Smooth muscle cell of the umbilical artery (primary cell): Measurements from ENCODE around the gene SLC27A5. TPM values are rescaled to one million over a fixed set of nuclear protein-coding genes. Genes with fewer than 3 reads are reported as not detected.

Experiments used
- total RNA-seq: library from RNA; depleted of rRNA; stranded (reverse); fragments of >200 nt; gene quantifications from 2 replicates; pipeline ENCODE4 v1.2.3, GENCODE V29; 2014

The SLC27A5 gene, protein sequence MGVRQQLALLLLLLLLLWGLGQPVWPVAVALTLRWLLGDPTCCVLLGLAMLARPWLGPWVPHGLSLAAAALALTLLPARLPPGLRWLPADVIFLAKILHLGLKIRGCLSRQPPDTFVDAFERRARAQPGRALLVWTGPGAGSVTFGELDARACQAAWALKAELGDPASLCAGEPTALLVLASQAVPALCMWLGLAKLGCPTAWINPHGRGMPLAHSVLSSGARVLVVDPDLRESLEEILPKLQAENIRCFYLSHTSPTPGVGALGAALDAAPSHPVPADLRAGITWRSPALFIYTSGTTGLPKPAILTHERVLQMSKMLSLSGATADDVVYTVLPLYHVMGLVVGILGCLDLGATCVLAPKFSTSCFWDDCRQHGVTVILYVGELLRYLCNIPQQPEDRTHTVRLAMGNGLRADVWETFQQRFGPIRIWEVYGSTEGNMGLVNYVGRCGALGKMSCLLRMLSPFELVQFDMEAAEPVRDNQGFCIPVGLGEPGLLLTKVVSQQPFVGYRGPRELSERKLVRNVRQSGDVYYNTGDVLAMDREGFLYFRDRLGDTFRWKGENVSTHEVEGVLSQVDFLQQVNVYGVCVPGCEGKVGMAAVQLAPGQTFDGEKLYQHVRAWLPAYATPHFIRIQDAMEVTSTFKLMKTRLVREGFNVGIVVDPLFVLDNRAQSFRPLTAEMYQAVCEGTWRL
- 2.1 and 2.6 TPM in 2 replicates for total RNA-seq

GRCh38 chr19:58511353-58512208 lies at the start of gene SLC27A5:
Gene SLC27A5 (minus strand): TSS chr19:58511992. CDS start chr19:58511955, 37 bp downstream.

GRCh38 chr19:58558066-58558622 lies 46.4 kb upstream of the SLC27A5 start, which contains the start of gene UBE2M:
Gene UBE2M (minus strand): TSS chr19:58558611. CDS start chr19:58558381, 230 bp downstream.

DNA sequence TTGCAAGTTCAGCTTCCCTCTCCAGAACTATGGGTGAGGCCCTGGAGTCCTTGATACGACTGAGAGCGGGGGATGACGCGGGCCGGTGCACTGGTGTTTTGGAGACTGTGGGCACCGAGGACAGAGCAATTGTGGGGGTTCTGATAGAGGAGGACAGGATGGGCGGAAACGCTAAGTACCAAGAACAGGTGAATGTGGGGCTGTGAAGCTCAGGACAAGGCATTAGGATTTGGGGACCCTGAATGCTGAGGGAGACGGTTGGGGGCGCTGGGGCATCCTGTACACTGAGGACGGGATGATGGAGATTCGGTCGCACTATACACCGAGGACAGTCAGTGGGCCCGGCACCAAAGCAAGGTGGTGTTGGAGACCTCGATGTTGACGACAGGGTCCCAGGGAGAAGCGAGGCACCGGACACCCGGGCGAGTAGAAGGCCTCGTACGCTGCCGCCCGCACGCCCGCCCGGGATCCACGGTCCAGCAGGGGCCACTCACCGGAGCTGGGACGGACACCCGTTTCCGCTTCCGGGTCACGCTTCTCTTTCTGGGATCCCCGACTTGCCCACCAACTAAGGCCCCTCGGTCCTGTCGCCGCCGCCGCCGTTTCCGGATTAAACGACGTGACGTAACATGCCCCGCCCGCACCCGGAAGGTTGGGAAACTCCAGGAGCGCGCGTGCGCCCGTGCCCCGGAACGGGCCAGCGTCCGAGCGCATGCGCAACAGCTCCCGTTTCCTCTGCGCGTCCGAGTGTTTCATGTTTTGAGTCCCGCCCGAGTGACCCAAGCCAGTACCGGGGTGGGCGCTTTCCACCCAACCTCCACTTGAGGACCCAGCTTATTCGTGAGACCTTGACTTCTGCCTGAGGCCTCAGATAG lies 42.9 kb upstream of the SLC27A5 start, which contains the start of gene CHMP2A:
Gene CHMP2A, minus strand, starts transcription at position 612 of the 875 bp plus-strand sequence. CDS start 893 bp downstream, outside the sequence.

GRCh38 chr19:58543826-58544590 lies 32.2 kb upstream of the SLC27A5 start, which contains the start of gene TRIM28:
Gene TRIM28 (plus strand): TSS chr19:58544064. CDS start chr19:58544758, 694 bp downstream.

DNA sequence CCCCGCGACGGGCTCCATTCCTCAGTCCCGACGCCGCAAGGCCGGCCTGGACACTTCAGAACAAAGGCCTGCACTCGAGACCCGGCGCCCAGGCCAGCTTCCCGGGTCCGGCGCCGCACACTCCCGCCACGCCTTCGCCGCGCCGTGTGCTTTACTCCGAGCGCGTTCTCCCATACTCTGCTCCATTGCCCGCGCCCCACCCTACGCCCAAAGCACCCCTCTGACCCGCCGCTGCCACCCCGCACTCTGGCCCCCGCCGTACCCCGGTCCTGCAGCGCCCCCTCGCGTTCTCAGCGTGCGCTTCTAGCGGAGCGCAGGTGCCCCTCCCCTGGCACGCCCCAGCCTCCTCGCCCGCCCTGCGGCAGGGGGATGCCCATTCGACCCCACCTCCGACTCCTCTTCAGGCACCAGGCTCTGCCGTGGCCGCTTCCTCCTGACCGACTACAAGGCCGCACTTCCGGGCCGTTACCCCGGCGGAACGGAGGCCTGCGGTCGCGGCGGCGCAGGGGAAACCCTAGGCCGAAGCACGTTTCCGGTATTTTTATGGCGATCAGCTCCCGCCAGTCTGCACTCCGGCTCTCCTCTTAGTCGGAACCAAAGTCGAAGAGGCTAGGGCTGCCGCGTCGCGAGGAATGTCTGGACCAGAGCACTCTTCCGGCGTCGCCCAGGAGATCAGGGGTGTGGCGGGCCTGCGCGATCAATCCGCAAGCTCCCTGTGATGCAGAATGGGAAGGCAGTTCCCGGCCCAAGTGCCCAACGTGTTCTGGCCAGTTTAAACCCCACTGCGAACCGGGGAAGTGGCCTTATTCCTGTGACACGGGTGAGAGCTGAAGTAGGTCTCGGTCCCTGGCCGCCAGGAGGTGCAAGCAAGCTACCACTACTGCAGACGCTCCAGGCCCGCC lies 7.8 kb upstream of the SLC27A5 start, which contains the start of gene ZBTB45:
Gene ZBTB45, minus strand, starts transcription at position 456 of the 902 bp plus-strand sequence. CDS start 2,137 bp downstream, outside the sequence.

GRCh38 chr19:58475714-58476497 lies 35.9 kb downstream of the SLC27A5 start, which contains the start of gene ZNF446:
Gene ZNF446 (plus strand): TSS chr19:58476352. CDS start chr19:58477219, 867 bp downstream.

GRCh38 chr19:58466760-58467589 lies 44.8 kb downstream of the SLC27A5 start, which contains the start of gene ZNF324:
Gene ZNF324 (plus strand): TSS chr19:58467080. CDS start chr19:58469186, 2,106 bp downstream.

GRCh38 chr19:58451358-58452101 lies 60.3 kb downstream of the SLC27A5 start, which contains the start of gene ZNF324B:
Gene ZNF324B (plus strand): TSS chr19:58451622. CDS start chr19:58453702, 2,080 bp downstream.

Other genes starting within 250 kb of the SLC27A5 start
- gene ZNF8, start 233.0 kb downstream of the SLC27A5 start, total RNA-seq, result 4.2 and 6.8 TPM in 2 replicates
- gene ERVK3-1, start 206.6 kb downstream of the SLC27A5 start, total RNA-seq, result 26.5 and 35.3 TPM in 2 replicates
- 2.7 and 3.5 TPM in 2 replicates for gene ZSCAN22, start 185.0 kb downstream of the SLC27A5 start, total RNA-seq
- 9.7 and 24.9 TPM in 2 replicates for gene A1BG, start 158.5 kb downstream of the SLC27A5 start, total RNA-seq
- gene ZNF497, start 149.2 kb downstream of the SLC27A5 start, total RNA-seq, result 0.89 and 0.92 TPM in 2 replicates
- gene ZNF837, start 131.0 kb downstream of the SLC27A5 start, total RNA-seq, result 1.5 and 1.9 TPM in 2 replicates
- gene RPS5, start 124.7 kb downstream of the SLC27A5 start, total RNA-seq, result 858 and 2,100 TPM in 2 replicates
- gene RNF225, start 116.3 kb downstream of the SLC27A5 start, total RNA-seq, result not detected in 2 replicates
- 16.6 and 18.9 TPM in 2 replicates for gene ZNF584, start 103.3 kb downstream of the SLC27A5 start, total RNA-seq
- 8.0 and 11.6 TPM in 2 replicates for gene ZNF132, start 71.8 kb downstream of the SLC27A5 start, total RNA-seq
- 10.3 and 10.4 TPM in 2 replicates for gene ZNF324B, start 60.4 kb downstream of the SLC27A5 start, total RNA-seq
- 13.7 and 14.8 TPM in 2 replicates for gene ZNF324, start 44.9 kb downstream of the SLC27A5 start, total RNA-seq
- 6.5 and 9.5 TPM in 2 replicates for gene ZNF446, start 35.6 kb downstream of the SLC27A5 start, total RNA-seq
- gene ZBTB45, start 7.8 kb upstream of the SLC27A5 start, total RNA-seq, result 4.8 and 8.5 TPM in 2 replicates
- gene TRIM28, start 32.1 kb upstream of the SLC27A5 start, total RNA-seq, result 190 and 313 TPM in 2 replicates
- gene CHMP2A, start 43.1 kb upstream of the SLC27A5 start, total RNA-seq, result 68.1 and 103 TPM in 2 replicates
- 52.2 and 63.2 TPM in 2 replicates for gene UBE2M, start 46.6 kb upstream of the SLC27A5 start, total RNA-seq
- 19.0 and 22.0 TPM in 2 replicates for gene MZF1, start 61.3 kb upstream of the SLC27A5 start, total RNA-seq